ACC112 (cell line): ENCODE measurements around the gene PHF20.
"Not testable (repeated sequence)": the region's sequence is repeated elsewhere in the genome, so short reads cannot be mapped to it uniquely, and the experiment has no call there.

ENCODE experiments used
- H2AFZ ChIP-seq: fragments of 200-600 bp; sonication (generic); one replicate; pipeline ENCODE4 v1.6.0; 2017; ENCODE audit warnings: antibody characterized with exemption, low read length; ENCODE audit not compliant: unreplicated experiment
- H3K27ac ChIP-seq: fragments of 200-600 bp; sonication (generic); 2 replicates; pipeline ENCODE4 v1.5.1; 2014; ENCODE audit warnings: low read depth, mild to moderate bottlenecking, antibody characterized with exemption, low read length, moderate library complexity
- H3K27me3 ChIP-seq: fragments of 200-600 bp; sonication (generic); 2 replicates; pipeline ENCODE4 v1.6.1; 2014; ENCODE audit warnings: mild to moderate bottlenecking, antibody characterized with exemption, low read length, moderate library complexity, mixed read lengths; ENCODE audit not compliant: insufficient read depth
- H3K36me3 ChIP-seq: fragments of 200-600 bp; sonication (generic); 2 replicates; pipeline ENCODE4 v1.6.1; 2016; ENCODE audit warnings: mild to moderate bottlenecking, antibody characterized with exemption, low read length, moderate library complexity, mixed read lengths; ENCODE audit not compliant: insufficient read depth
- H3K4me1 ChIP-seq: fragments of 200-600 bp; sonication (generic); one replicate; pipeline ENCODE4 v1.6.1; 2016; ENCODE audit warnings: low read length, mixed read lengths; ENCODE audit not compliant: insufficient read depth, unreplicated experiment, control insufficient read depth
- H3K4me3 ChIP-seq: fragments of 200-600 bp; sonication (generic); 2 replicates; pipeline ENCODE4 v1.5.1; 2014; ENCODE audit warnings: mild to moderate bottlenecking, low read depth, low read length
- H3K79me2 ChIP-seq: fragments of 200-600 bp; sonication (generic); one replicate; pipeline ENCODE4 v1.6.0; 2016; ENCODE audit warnings: low read length; ENCODE audit not compliant: control insufficient read depth, unreplicated experiment, insufficient read depth

Gene PHF20

GRCh38 chr20:35953387-35954199 is 181.8 kb downstream of the PHF20 start:
- Histone ChIP-seq H3K4me1 (peaks cover 7% of the 10 kb centered on the region), H3K4me3 (peak overlapping the region; percentile 81), H3K79me2 (peaks cover 27% of the 10 kb centered on the region), H3K27me3 (no peaks in the 10 kb centered on the region), H2AFZ (peak overlapping the region; percentile 46), H3K27ac (peak overlapping the region; percentile 94), H3K36me3 (no peaks in the 10 kb centered on the region)

GRCh38 chr20:35954200-35954906 is 182.5 kb downstream of the PHF20 start, which contains the start of gene SCAND1:
TSS of gene SCAND1 (minus strand) at chr20:35954502. CDS start at chr20:35954284, 218 bp downstream.
- no peaks in the 10 kb centered on the region for H3K27me3 ChIP-seq
- peak within 1 kb of the TSS; percentile 71 for H2AFZ ChIP-seq
- peak within 1 kb of the TSS; percentile 94 for H3K27ac ChIP-seq
- H3K4me3 ChIP-seq, result peak within 1 kb of the TSS; percentile 81
- H3K79me2 ChIP-seq, result peaks cover 27% of the 10 kb centered on the region
- no peaks in the 10 kb centered on the region for H3K36me3 ChIP-seq
- peaks cover 7% of the 10 kb centered on the region for H3K4me1 ChIP-seq

- Histone ChIP-seq H2AFZ (peak overlapping the region; percentile 71), H3K79me2 (peaks cover 27% of the 10 kb centered on the region), H3K4me3 (peak overlapping the region; percentile 81), H3K27me3 (no peaks in the 10 kb centered on the region), H3K4me1 (peaks cover 7% of the 10 kb centered on the region), H3K36me3 (no peaks in the 10 kb centered on the region), H3K27ac (peak overlapping the region; percentile 94)
Measured at GRCh38 chr20:35954907-35955251, 183.1 kb downstream of the PHF20 start.

- H3K79me2 ChIP-seq, result peaks cover 26% of the 10 kb centered on the region
- H3K36me3 ChIP-seq, result no peaks in the 10 kb centered on the region
- no peak overlapping the region for H2AFZ ChIP-seq
- peaks cover 7% of the 10 kb centered on the region for H3K4me1 ChIP-seq
- H3K27me3 ChIP-seq, result no peaks in the 10 kb centered on the region
- no peak overlapping the region for H3K4me3 ChIP-seq
- H3K27ac ChIP-seq, result no peak overlapping the region
Measured at GRCh38 chr20:35956616-35957015, 184.8 kb downstream of the PHF20 start.

- H2AFZ ChIP-seq, H3K4me1 ChIP-seq, H3K27me3 ChIP-seq, H3K4me3 ChIP-seq, H3K79me2 ChIP-seq, H3K36me3 ChIP-seq, H3K27ac ChIP-seq: not testable (repeated sequence)
Measured at GRCh38 chr20:35959291-35959690, 187.5 kb downstream of the PHF20 start.

GRCh38 chr20:35963878-35964277 is 192.1 kb downstream of the PHF20 start:
- Histone ChIP-seq H3K79me2 (no peaks in the 10 kb centered on the region), H3K4me3 (no peak overlapping the region)

GRCh38 chr20:35967979-35968640 is 196.3 kb downstream of the PHF20 start, which contains the start of gene CNBD2:
TSS of gene CNBD2 (plus strand) at chr20:35968590. CDS start at chr20:35968763, 173 bp downstream.
- Histone ChIP-seq H3K27me3 (no peaks in the 10 kb centered on the region), H3K36me3 (no peaks in the 10 kb centered on the region), H3K4me1 (peaks cover 5% of the 10 kb centered on the region), H2AFZ (no peak within 1 kb of the TSS), H3K27ac (no peak within 1 kb of the TSS), H3K79me2 (no peaks in the 10 kb centered on the region), H3K4me3 (no peak within 1 kb of the TSS)

More at GRCh38 chr20:35963878-35964277, 192.1 kb downstream of the PHF20 start:
- Histone ChIP-seq H3K27ac (no peak overlapping the region), H2AFZ (no peak overlapping the region), H3K4me1 (peaks cover 2% of the 10 kb centered on the region), H3K27me3 (no peaks in the 10 kb centered on the region), H3K36me3 (no peaks in the 10 kb centered on the region)

GRCh38 chr20:35968930-35969329 is 197.1 kb downstream of the PHF20 start:
- no peaks in the 10 kb centered on the region for H3K36me3 ChIP-seq
- H3K27me3 ChIP-seq, result no peaks in the 10 kb centered on the region
- H2AFZ ChIP-seq, result no peak overlapping the region
- H3K4me1 ChIP-seq, result peaks cover 5% of the 10 kb centered on the region
- no peak overlapping the region for H3K27ac ChIP-seq
- H3K79me2 ChIP-seq, result no peaks in the 10 kb centered on the region
- H3K4me3 ChIP-seq, result no peak overlapping the region

GRCh38 chr20:35971981-35972380 is 200.2 kb downstream of the PHF20 start:
- no peaks in the 10 kb centered on the region for H3K36me3 ChIP-seq
- no peaks in the 10 kb centered on the region for H3K79me2 ChIP-seq
- H3K4me1 ChIP-seq, result peaks cover 5% of the 10 kb centered on the region
- no peak overlapping the region for H3K27ac ChIP-seq
- no peak overlapping the region for H3K4me3 ChIP-seq
- no peaks in the 10 kb centered on the region for H3K27me3 ChIP-seq
- H2AFZ ChIP-seq, result no peak overlapping the region

- H2AFZ ChIP-seq, result no peak overlapping the region
- H3K27ac ChIP-seq, result no peak overlapping the region
- H3K79me2 ChIP-seq, result no peaks in the 10 kb centered on the region
- H3K27me3 ChIP-seq, result no peaks in the 10 kb centered on the region
- no peak overlapping the region for H3K4me3 ChIP-seq
- peaks cover 5% of the 10 kb centered on the region for H3K4me1 ChIP-seq
- no peaks in the 10 kb centered on the region for H3K36me3 ChIP-seq
Measured at GRCh38 chr20:35972462-35972861, 200.6 kb downstream of the PHF20 start.
